PC-9 (cell line): ENCODE results near the gene POLR2J3. TPM values are rescaled to one million over a fixed set of nuclear protein-coding genes. Genes with fewer than 3 reads are reported as not detected.
"Not testable (repeated sequence)": the region's sequence is repeated elsewhere in the genome, so short reads cannot be mapped to it uniquely, and the experiment has no call there.

ENCODE experiments used
- Bru-seq: library from RNA; stranded (reverse); fragments of 400-500 nt; gene quantifications from one replicate; lab custom pipeline; 2021; lab: Mats Ljungman, UMichigan
- BruChase-seq, 2 experiments: library from RNA; stranded (reverse); fragments of 400-500 nt; gene quantifications; one replicate each; lab custom pipeline; 2021; lab: Mats Ljungman, UMichigan
- BruUV-seq: library from RNA; stranded (reverse); fragments of 400-500 nt; replicated peaks from 2 replicates; lab custom pipeline; 2021; lab: Mats Ljungman, UMichigan
- CTCF ChIA-PET: fragments of 300-600 bp; sonication (Branson Sonifier 250); formaldehyde crosslinking; loops from one replicate; lab custom pipeline; 2022; ENCODE audit warnings: antibody characterized with exemption; lab: Charles Lee
- POLR2A ChIA-PET: fragments of 300-600 bp; sonication (Branson Sonifier 250); formaldehyde crosslinking; loops from one replicate; lab custom pipeline; 2022; ENCODE audit warnings: antibody characterized with exemption; ENCODE audit not compliant: unreplicated experiment; lab: Charles Lee
- DNase-seq, 2 experiments: peaks; one replicate each; pipeline versions ENCODE4 v3.0.0 to v3.0.0-alpha.2; 2015 to 2022; ENCODE audit warnings: mixed read lengths in 1 of 2
- H2AFZ ChIP-seq: fragments of 200-600 bp; sonication (generic); 2 replicates; pipeline ENCODE4 v1.8.1; 2017; ENCODE audit warnings: antibody characterized with exemption
- H3F3A ChIP-seq: fragments of 200-600 bp; sonication (generic); 2 replicates; pipeline ENCODE4 v1.8.1; 2017; ENCODE audit warnings: antibody characterized with exemption, mild to moderate bottlenecking, low read depth; ENCODE audit not compliant: insufficient read depth
- H3K27ac ChIP-seq: fragments of 200-600 bp; sonication (generic); 2 replicates; pipeline ENCODE4 v1.6.1; 2016; ENCODE audit warnings: mixed run types
- H3K27me3 ChIP-seq: fragments of 200-600 bp; sonication (generic); 2 replicates; pipeline ENCODE4 v1.6.1; 2016; ENCODE audit warnings: low read depth, mixed run types; ENCODE audit not compliant: insufficient read depth
- H3K36me3 ChIP-seq: fragments of 200-600 bp; sonication (generic); 2 replicates; pipeline ENCODE4 v1.6.1; 2016; ENCODE audit warnings: low read depth, mixed run types
- H3K4me1 ChIP-seq: fragments of 200-600 bp; sonication (generic); replicated peaks from 2 replicates; pipeline ENCODE4 v1.6.1; 2016; ENCODE audit warnings: mixed run types; ENCODE audit not compliant: insufficient read depth
- H3K4me2 ChIP-seq: fragments of 200-600 bp; sonication (generic); 2 replicates; pipeline ENCODE4 v1.6.1; 2017; ENCODE audit warnings: mixed run types
- H3K4me3 ChIP-seq: fragments of 200-600 bp; sonication (generic); 2 replicates; pipeline ENCODE4 v1.6.1; 2016; ENCODE audit warnings: mixed run types
- H3K79me2 ChIP-seq: fragments of 200-600 bp; sonication (generic); 2 replicates; pipeline ENCODE4 v1.6.1; 2017; ENCODE audit warnings: low read depth, mixed run types
- H3K9me2 ChIP-seq: fragments of 200-600 bp; sonication (generic); 2 replicates; pipeline ENCODE4 v1.8.1; 2017; ENCODE audit warnings: mild to moderate bottlenecking; ENCODE audit not compliant: insufficient read depth
- H3K9me3 ChIP-seq: fragments of 200-600 bp; sonication (generic); 2 replicates; pipeline ENCODE4 v1.8.1; 2016; ENCODE audit warnings: low read depth; ENCODE audit not compliant: insufficient read depth
- H4K20me1 ChIP-seq: fragments of 200-600 bp; sonication (generic); 2 replicates; pipeline ENCODE4 v1.8.1; 2017; ENCODE audit not compliant: insufficient read depth
- intact Hi-C: fragments of 100-400 bp; cut with micrococcal nuclease; formaldehyde crosslinking; loops from one replicate; pipeline ENCODE4 v1.10.0; 2022; ENCODE audit not compliant: unreplicated experiment
- long read RNA-seq: library from polyadenylated mRNA; stranded (forward); transcript quantifications from one replicate; pipeline ENCODE4 v2.0.0, GENCODE V29; 2022
- total RNA-seq: library from RNA; stranded (reverse); gene quantifications from 2 replicates; pipeline ENCODE4 v1.2.3, GENCODE V29; 2021
- TF ChIP-seq, protein P1 (sequence below): fragments of 200-600 bp; sonication (generic); conservative IDR thresholded peaks from 2 replicates; pipeline ENCODE4 v1.6.1; 2017; ENCODE audit warnings: mixed run types, antibody characterized with exemption, mild to moderate bottlenecking, moderate library complexity

Gene POLR2J3
- total RNA-seq: 51.1 and 54.0 TPM in 2 replicates
- Bru-seq, nascent RNA: percentile 88 among the genes with signal in this experiment
- BruChase-seq, experiment 1, labeled RNA remaining after a 2-hour chase: percentile 92 among the genes with signal in this experiment
- BruChase-seq, experiment 2, labeled RNA remaining after a 6-hour chase: percentile 87 among the genes with signal in this experiment
- long read RNA-seq, full-length matches to known transcripts: 31 of 33 reads
- long read RNA-seq, partial matches to known transcripts: 0 of 33 reads
- long read RNA-seq, other reads (novel, unspliced or antisense): 2 of 33 reads

DNA sequence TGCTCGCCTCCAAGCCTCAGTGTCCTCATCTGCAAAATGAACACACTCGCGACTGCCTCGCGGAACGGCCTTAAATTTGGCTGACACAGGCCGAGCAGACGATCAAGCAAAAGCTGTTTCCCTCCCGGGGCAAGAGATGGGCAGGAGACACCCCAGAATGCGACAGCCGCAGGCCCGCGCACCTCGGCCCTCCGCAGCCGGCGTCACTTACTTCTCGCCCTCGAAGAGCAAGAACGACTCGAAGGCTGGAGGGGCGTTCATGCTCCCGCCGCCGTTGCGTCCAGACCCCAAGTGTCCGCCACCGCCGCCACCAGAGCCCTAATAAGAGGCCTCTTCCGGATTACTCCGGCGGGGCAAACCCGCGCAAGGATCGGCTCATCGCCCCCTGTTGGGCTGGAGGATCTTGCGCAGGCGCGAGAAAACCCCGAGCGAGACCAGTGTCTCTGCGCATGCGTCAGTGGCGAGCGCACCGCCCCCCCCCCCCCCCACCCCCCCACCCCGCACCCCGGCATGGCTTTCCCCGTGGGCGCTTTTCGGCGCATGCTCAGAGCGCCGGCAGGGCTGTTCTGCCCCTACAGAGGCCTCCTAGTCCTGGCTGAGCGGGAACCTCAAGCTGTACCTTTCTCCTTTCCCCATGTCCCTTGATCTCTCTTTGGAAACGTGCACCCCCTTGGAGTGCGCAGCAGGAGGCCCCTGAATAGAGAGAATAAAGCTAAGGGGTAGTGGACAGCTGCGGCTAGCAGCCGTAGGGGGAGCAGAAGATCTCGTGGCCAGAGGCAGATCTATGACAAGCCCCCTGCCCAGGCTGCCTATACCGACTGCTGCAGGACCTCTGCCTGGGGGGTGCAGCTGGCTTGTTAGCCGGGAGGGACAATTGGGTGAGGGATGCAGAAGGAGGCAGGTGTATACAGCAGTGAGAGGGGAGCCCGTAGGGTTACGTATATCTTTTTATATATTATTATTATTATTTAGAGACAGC is at the start of gene POLR2J3:
TSS of gene POLR2J3 (minus strand) at position 323 of the 979 bp plus-strand sequence. CDS start at position 261, 62 bp downstream.
- H3K36me3 ChIP-seq, H3K9me2 ChIP-seq, H3K27me3 ChIP-seq, H3F3A ChIP-seq, H3K4me1 ChIP-seq, BruUV-seq, intact Hi-C loops, H3K79me2 ChIP-seq, H4K20me1 ChIP-seq, H3K9me3 ChIP-seq, CTCF ChIA-PET: not testable (repeated sequence)
- Histone ChIP-seq H3K4me3 (peak within 1 kb of the TSS; percentile 83), H2AFZ (peak within 1 kb of the TSS; percentile 88), H3K4me2 (peak within 1 kb of the TSS; percentile 61), H3K27ac (peak within 1 kb of the TSS; percentile 31; the same call in 1 of the 2 replicates)
- POLR2A ChIA-PET: interaction anchor here (0.6 kb wide), 1 partner anchor 576 kb away, joined by 3 read pairs; no protein-coding TSS in a partner anchor
- DNase-seq: peak; percentile 71 to 100
- TF ChIP-seq, protein P1, sequence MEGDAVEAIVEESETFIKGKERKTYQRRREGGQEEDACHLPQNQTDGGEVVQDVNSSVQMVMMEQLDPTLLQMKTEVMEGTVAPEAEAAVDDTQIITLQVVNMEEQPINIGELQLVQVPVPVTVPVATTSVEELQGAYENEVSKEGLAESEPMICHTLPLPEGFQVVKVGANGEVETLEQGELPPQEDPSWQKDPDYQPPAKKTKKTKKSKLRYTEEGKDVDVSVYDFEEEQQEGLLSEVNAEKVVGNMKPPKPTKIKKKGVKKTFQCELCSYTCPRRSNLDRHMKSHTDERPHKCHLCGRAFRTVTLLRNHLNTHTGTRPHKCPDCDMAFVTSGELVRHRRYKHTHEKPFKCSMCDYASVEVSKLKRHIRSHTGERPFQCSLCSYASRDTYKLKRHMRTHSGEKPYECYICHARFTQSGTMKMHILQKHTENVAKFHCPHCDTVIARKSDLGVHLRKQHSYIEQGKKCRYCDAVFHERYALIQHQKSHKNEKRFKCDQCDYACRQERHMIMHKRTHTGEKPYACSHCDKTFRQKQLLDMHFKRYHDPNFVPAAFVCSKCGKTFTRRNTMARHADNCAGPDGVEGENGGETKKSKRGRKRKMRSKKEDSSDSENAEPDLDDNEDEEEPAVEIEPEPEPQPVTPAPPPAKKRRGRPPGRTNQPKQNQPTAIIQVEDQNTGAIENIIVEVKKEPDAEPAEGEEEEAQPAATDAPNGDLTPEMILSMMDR: peak; percentile 73

DNA sequence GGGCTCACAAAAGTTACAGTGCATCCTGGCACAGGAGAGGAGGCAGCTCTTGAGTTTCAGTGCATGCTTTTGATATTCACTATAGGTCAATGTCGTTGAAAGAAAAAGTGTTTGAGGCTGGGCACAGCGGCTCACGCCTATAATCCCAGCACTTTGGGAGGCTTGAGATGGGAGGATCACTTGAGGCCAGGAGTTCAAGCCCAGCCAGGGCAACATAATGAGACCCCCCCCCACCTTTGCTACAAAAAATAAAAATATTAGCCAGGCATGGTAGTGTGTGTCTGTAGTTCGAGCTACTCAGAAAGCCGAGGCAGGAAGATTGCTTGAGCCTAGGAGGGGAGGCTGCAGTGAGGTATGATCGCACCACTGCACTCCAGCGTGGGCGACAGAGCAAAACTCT is 45.7 kb upstream of the POLR2J3 start:
- H3K9me3 ChIP-seq, DNase-seq, H3K4me1 ChIP-seq, H4K20me1 ChIP-seq, H3K36me3 ChIP-seq, H3K4me3 ChIP-seq, intact Hi-C loops, H2AFZ ChIP-seq, H3K79me2 ChIP-seq, H3K4me2 ChIP-seq, CTCF ChIA-PET, BruUV-seq, H3F3A ChIP-seq, H3K27ac ChIP-seq, H3K27me3 ChIP-seq, H3K9me2 ChIP-seq, POLR2A ChIA-PET: not testable (repeated sequence)

DNA sequence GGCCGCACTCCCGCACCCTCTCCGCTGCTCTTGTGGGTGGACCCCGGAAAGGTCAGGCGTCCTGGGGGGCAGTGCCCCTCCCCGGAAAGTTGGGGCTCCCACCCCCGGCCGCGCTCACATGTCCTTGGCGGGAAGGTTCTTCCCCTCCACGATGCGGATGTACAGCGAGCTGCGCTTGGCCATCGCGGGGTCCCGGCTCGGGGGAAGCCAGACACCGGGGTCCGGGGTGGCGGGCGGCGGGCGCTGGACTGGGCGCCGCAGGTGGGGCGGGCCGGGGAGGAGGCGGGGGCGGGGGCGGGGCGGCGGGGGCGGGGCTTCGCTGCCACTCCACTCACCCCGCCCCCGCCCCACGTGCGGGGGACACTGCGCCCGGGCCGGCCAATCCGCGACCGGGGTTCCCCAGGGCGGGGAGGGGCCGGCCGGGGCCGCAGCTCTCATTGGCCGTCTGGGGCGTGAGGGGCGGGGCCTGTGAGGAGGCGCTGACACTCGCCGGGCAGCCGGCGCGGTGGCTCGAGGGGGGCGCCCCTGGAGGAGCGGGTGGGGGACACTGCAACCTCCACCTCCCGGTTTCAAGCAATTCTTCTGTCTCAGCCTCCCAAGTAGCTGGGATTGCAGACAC is 44.2 kb upstream of the POLR2J3 start, which contains the start of gene RASA4:
TSS of gene RASA4 (minus strand) at position 250 of the 619 bp plus-strand sequence. CDS start at position 183, 67 bp downstream.
- DNase-seq: peak; percentile 27 to 43
- H3K27me3 ChIP-seq, POLR2A ChIA-PET, intact Hi-C loops, H3K9me2 ChIP-seq, CTCF ChIA-PET, H3K9me3 ChIP-seq, H3F3A ChIP-seq, H2AFZ ChIP-seq, H3K4me3 ChIP-seq, H3K4me1 ChIP-seq, H3K27ac ChIP-seq, H4K20me1 ChIP-seq, H3K79me2 ChIP-seq, H3K36me3 ChIP-seq, BruUV-seq: not testable (repeated sequence)
- peak within 1 kb of the TSS; percentile 66 for H3K4me2 ChIP-seq

DNA sequence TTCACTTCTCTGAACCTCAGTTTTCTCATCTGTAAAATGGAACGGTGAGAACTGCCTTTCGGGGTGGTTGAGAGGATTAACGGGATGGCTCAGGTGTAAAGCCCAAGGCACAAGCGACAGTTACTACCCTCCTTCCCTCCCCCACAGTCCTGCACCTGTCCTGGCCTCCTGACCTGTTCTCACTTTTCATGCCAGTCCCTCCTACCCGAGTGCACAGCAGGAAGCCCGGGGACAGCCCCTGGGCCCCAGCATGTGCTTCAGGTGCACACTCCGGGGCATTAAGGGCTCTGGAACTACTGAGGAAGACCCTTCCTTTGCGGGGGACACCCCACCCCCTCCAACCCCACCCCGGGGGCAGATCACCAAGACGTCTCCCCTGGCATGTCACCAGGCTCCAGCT is 43.5 kb upstream of the POLR2J3 start:
- H3K36me3 ChIP-seq, H2AFZ ChIP-seq, H3F3A ChIP-seq, DNase-seq, H3K9me2 ChIP-seq, H4K20me1 ChIP-seq, POLR2A ChIA-PET, CTCF ChIA-PET, H3K4me3 ChIP-seq, H3K27me3 ChIP-seq, H3K27ac ChIP-seq, H3K4me1 ChIP-seq, H3K79me2 ChIP-seq, H3K4me2 ChIP-seq, intact Hi-C loops, H3K9me3 ChIP-seq: not testable (repeated sequence)
- BruUV-seq: TSS peak; percentile 21

- H3K4me3 ChIP-seq, H3K4me1 ChIP-seq, intact Hi-C loops, POLR2A ChIA-PET, CTCF ChIA-PET, H3K79me2 ChIP-seq, H3K27ac ChIP-seq, H3K36me3 ChIP-seq, H3F3A ChIP-seq, H3K27me3 ChIP-seq, BruUV-seq, H3K4me2 ChIP-seq, H3K9me2 ChIP-seq, H2AFZ ChIP-seq, H4K20me1 ChIP-seq, DNase-seq, H3K9me3 ChIP-seq: not testable (repeated sequence)
Measured at GRCh38 chr7:102614873-102615272, 42.5 kb upstream of the POLR2J3 start.

- H3K27me3 ChIP-seq, H3F3A ChIP-seq, CTCF ChIA-PET, POLR2A ChIA-PET, intact Hi-C loops, DNase-seq, H4K20me1 ChIP-seq, H3K9me3 ChIP-seq, H2AFZ ChIP-seq, H3K9me2 ChIP-seq, H3K79me2 ChIP-seq, H3K4me2 ChIP-seq, H3K36me3 ChIP-seq, H3K4me1 ChIP-seq, BruUV-seq, H3K4me3 ChIP-seq, H3K27ac ChIP-seq: not testable (repeated sequence)
Measured at GRCh38 chr7:102614346-102614697, 41.9 kb upstream of the POLR2J3 start.
